Endodermal cell (in vitro differentiated cells): ENCODE measurements around the gene RXFP1. TPM values are rescaled to one million over a fixed set of nuclear protein-coding genes. Genes with fewer than 3 reads are reported as not detected.

ENCODE experiments used
- DNase-seq: peaks from one replicate; pipeline ENCODE4 v3.0.0-alpha.2; 2017
- H3K27ac ChIP-seq: 2 replicates; pipeline ENCODE4 v1.5.1; 2013; ENCODE audit warnings: mild to moderate bottlenecking, low read depth, low read length, moderate library complexity
- H3K27me3 ChIP-seq: 2 replicates; pipeline ENCODE4 v1.6.1; 2013; ENCODE audit warnings: mild to moderate bottlenecking, low read length, moderate library complexity; ENCODE audit not compliant: insufficient read depth, control insufficient read depth, poor library complexity, severe bottlenecking
- H3K36me3 ChIP-seq: 2 replicates; pipeline ENCODE4 v1.7.0; 2013; ENCODE audit warnings: mild to moderate bottlenecking, low read length, moderate library complexity; ENCODE audit not compliant: control insufficient read depth, insufficient read depth
- H3K4me1 ChIP-seq: one replicate; pipeline ENCODE4 v1.7.0; 2013; ENCODE audit warnings: low read length; ENCODE audit not compliant: control insufficient read depth, insufficient read depth
- H3K4me3 ChIP-seq: 2 replicates; pipeline ENCODE4 v1.5.1; 2013; ENCODE audit warnings: mild to moderate bottlenecking, low read length, moderate library complexity
- H3K9ac ChIP-seq: 2 replicates; pipeline ENCODE4 v1.6.1; 2013; ENCODE audit warnings: mild to moderate bottlenecking, low read length, moderate library complexity; ENCODE audit not compliant: poor library complexity, severe bottlenecking; ENCODE audit errors: extremely low read depth
- H3K9me3 ChIP-seq: 2 replicates; pipeline ENCODE4 v1.6.1; 2013; ENCODE audit warnings: mild to moderate bottlenecking, low read length, moderate library complexity; ENCODE audit not compliant: control insufficient read depth
- H3K27ac Mint-ChIP-seq: 2 replicates; pipeline ENCODE4 v1.8.0; 2020; ENCODE audit warnings: mixed read lengths
- H3K27me3 Mint-ChIP-seq: 2 replicates; pipeline ENCODE4 v1.8.0; 2021; ENCODE audit warnings: mild to moderate bottlenecking, mixed read lengths; ENCODE audit not compliant: insufficient read depth
- H3K36me3 Mint-ChIP-seq: 2 replicates; pipeline ENCODE4 v1.8.0; 2020; ENCODE audit warnings: low read depth, mixed read lengths
- H3K4me1 Mint-ChIP-seq: 2 replicates; pipeline ENCODE4 v1.8.0; 2020; ENCODE audit warnings: mixed read lengths
- H3K4me3 Mint-ChIP-seq: 2 replicates; pipeline ENCODE4 v1.8.0; 2020; ENCODE audit warnings: mild to moderate bottlenecking, moderate library complexity, mixed read lengths
- H3K9me3 Mint-ChIP-seq: 2 replicates; pipeline ENCODE4 v1.8.0; 2020; ENCODE audit warnings: mild to moderate bottlenecking, mixed read lengths
- WGBS, 2 experiments: methylation state at CpG; one replicate each; pipeline versions ENCODE4 v1.1.5 to v1.1.7; 2013; ENCODE audit warnings: missing lambda C conversion rate in 2 of 2, mixed read lengths in 1 of 2; ENCODE audit not compliant: insufficient coverage in 1 of 2, insufficient read length in 1 of 2; 5-methylcytosine and 5-hydroxymethylcytosine counted together
- total RNA-seq, 2 donors: library from RNA; stranded (reverse); fragmentation: NEBNext Ultra II Directional in 1 of 2; extraction: Animal tissue kit (Norgen Biotek cat#: 25700) in 1 of 2; gene quantifications; 2 replicates in 1 of 2; 3 replicates in 1 of 2; pipeline ENCODE4 v1.2.1, GENCODE V29; 2021
- TF ChIP-seq, protein P1 (sequence below): fragments of 200-600 bp; sonication (generic); conservative IDR thresholded peaks from 2 replicates; pipeline ENCODE4 v1.5.0; 2021; ENCODE audit warnings: antibody characterized with exemption, mild to moderate bottlenecking

The RXFP1 gene
- total RNA-seq, 2 donors from 2014 or later = not detected

DNA sequence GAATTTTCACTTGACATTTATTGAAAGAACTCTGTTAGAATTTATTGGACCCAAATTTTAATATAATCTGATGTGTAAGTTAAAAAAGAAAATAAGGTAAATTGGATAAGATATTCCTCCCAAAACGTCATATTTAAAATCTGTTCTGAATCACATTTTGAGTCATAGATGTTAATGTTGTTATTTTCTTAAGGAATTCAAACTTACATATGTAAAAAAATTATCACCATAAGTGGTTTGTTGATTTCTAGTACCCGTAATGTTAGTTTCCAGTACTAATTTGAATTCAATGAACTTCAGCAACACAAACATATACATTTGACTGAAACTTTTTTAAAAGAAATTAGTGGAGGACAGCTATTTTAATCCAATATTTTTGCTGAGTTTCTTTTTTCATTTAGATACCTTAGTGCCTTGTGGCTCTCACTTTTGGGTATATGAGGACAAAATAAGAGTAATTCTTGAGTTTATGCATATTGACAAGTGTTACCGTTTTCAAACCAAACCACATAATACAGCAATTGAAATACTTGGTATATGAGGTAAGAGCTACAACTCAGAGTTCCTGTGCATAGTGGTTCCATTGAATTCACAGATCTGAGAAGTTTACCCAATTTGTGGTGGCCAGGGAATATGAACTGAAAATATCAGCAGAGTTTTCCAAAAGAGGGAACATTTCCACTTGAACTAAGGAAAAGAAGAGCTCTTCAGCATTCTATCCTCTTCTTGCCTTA, 78.2 kb downstream of the RXFP1 start:
- no peak overlapping the region for H3K4me3 Mint-ChIP-seq
- Histone ChIP-seq H3K4me3 (no peak overlapping the region), H3K27ac (no peak overlapping the region), H3K4me1 (no peaks in the 10 kb centered on the region), H3K9me3 (no peaks in the 10 kb centered on the region), H3K9ac (no peak overlapping the region), H3K27me3 (no peaks in the 10 kb centered on the region), H3K36me3 (no peaks in the 10 kb centered on the region)
- TF ChIP-seq, protein P1, sequence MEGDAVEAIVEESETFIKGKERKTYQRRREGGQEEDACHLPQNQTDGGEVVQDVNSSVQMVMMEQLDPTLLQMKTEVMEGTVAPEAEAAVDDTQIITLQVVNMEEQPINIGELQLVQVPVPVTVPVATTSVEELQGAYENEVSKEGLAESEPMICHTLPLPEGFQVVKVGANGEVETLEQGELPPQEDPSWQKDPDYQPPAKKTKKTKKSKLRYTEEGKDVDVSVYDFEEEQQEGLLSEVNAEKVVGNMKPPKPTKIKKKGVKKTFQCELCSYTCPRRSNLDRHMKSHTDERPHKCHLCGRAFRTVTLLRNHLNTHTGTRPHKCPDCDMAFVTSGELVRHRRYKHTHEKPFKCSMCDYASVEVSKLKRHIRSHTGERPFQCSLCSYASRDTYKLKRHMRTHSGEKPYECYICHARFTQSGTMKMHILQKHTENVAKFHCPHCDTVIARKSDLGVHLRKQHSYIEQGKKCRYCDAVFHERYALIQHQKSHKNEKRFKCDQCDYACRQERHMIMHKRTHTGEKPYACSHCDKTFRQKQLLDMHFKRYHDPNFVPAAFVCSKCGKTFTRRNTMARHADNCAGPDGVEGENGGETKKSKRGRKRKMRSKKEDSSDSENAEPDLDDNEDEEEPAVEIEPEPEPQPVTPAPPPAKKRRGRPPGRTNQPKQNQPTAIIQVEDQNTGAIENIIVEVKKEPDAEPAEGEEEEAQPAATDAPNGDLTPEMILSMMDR = no peak
- WGBS, 2 experiments = 90% methylated on average over 2 of the region's 3 CpGs; no CpG with 5 or more reads in 1 of the 2 experiments
- H3K36me3 Mint-ChIP-seq = no peaks in the 10 kb centered on the region
- H3K27ac Mint-ChIP-seq = no peak overlapping the region
- H3K27me3 Mint-ChIP-seq = no peaks in the 10 kb centered on the region
- no peak for DNase-seq
- no peaks in the 10 kb centered on the region for H3K9me3 Mint-ChIP-seq
- H3K4me1 Mint-ChIP-seq = no peaks in the 10 kb centered on the region

DNA sequence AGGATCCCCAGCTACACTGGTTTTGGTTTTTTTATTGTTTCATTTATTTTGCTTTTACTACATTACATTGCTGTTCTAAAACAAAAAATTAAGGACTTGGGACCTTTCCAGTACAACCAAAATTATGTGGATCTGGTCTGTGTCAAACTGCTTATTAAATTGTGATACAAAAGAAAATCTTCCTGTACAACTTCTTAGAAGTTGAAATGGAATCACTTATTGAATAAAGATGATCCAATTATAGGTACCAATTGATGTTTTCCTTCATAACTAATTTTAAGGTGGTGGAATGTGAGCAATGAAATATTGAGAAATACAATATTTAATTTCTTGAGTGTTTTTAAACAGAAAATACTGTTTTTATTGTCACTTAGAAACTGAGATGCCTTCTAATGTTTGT, 82.7 kb downstream of the RXFP1 start:
- Histone ChIP-seq H3K4me1 (no peaks in the 10 kb centered on the region), H3K9ac (no peak overlapping the region), H3K27ac (no peak overlapping the region), H3K4me3 (no peak overlapping the region), H3K9me3 (no peaks in the 10 kb centered on the region), H3K27me3 (no peaks in the 10 kb centered on the region), H3K36me3 (no peaks in the 10 kb centered on the region)
- Mint-ChIP-seq H3K4me1 (no peaks in the 10 kb centered on the region), H3K27me3 (no peaks in the 10 kb centered on the region), H3K4me3 (no peak overlapping the region), H3K27ac (no peak overlapping the region), H3K9me3 (no peaks in the 10 kb centered on the region), H3K36me3 (no peaks in the 10 kb centered on the region)
- TF ChIP-seq, protein P1 = no peak
- DNase-seq = no peak

DNA sequence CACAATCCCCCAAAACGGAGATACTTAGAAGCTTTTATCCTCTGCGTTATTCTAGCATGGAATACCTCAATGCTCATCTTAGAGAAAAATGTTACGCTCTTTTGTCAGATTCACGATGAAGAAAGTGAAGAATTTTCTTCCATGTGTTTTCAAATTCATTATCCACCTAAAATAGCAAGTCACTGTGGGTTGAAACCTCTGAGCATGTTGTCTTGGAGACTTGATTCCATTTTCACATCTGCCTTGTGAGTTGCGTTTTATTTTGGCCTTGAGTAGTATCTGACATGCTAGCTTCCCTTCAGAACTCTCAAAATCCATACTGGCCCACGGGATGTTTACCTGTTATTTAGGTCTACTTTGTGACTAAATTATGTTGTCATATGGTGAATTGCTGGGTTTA, 83.7 kb downstream of the RXFP1 start:
- Histone ChIP-seq H3K9me3 (no peaks in the 10 kb centered on the region), H3K27me3 (no peaks in the 10 kb centered on the region), H3K36me3 (no peaks in the 10 kb centered on the region), H3K4me3 (no peak overlapping the region), H3K4me1 (no peaks in the 10 kb centered on the region), H3K27ac (no peak overlapping the region), H3K9ac (no peak overlapping the region)
- WGBS, 2 experiments = 89 to 92% methylated on average over 4 to 6 of the region's 6 CpGs
- Mint-ChIP-seq H3K27ac (no peak overlapping the region), H3K4me3 (no peak overlapping the region), H3K4me1 (no peaks in the 10 kb centered on the region), H3K36me3 (no peaks in the 10 kb centered on the region), H3K9me3 (no peaks in the 10 kb centered on the region), H3K27me3 (no peaks in the 10 kb centered on the region)
- TF ChIP-seq, protein P1 = no peak
- no peak for DNase-seq
